A172 (cell line): ENCODE data around the gene AADACL4. TPM values are rescaled to one million over a fixed set of nuclear protein-coding genes. Genes with fewer than 3 reads are reported as not detected.
"Not testable (repeated sequence)": the region's sequence is repeated elsewhere in the genome, so short reads cannot be mapped to it uniquely, and the experiment has no call there.

Experiments used
- DNase-seq: peaks from one replicate; pipeline ENCODE4 v3.0.0-alpha.2; 2015; ENCODE audit warnings: low spot score
- total RNA-seq: library from RNA; depleted of rRNA; stranded (reverse); fragments of >200 nt; shearing (Covaris generic); gene quantifications from 2 replicates; pipeline ENCODE4 v1.2.3, GENCODE V29; 2014

AADACL4 gene
- total RNA-seq, 1 experiment from 2014 or later: not detected

DNA sequence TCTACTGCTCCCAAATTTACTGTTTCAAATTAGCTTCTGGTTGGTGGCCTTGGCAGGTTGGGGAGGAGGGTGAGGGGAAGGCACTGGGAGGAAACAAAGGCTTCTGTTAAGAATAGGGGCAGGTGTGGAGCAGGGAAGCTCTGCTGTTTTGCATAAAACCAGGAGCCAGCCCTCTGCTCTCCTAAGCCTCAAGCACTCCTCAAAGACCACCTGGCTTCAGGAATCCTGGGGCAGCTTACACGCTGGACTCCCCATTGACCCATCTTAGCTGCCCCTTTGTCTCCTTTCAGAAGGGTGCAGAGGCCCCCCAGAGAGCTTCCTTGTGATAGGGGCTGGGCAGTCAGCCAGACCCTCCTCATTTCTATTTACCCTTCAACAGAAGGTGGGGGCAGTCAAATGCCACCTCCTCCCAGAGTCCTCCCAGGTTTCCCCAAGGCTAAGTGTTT lies 14.4 kb upstream of the AADACL4 start:
- DNase-seq: no peak

DNA sequence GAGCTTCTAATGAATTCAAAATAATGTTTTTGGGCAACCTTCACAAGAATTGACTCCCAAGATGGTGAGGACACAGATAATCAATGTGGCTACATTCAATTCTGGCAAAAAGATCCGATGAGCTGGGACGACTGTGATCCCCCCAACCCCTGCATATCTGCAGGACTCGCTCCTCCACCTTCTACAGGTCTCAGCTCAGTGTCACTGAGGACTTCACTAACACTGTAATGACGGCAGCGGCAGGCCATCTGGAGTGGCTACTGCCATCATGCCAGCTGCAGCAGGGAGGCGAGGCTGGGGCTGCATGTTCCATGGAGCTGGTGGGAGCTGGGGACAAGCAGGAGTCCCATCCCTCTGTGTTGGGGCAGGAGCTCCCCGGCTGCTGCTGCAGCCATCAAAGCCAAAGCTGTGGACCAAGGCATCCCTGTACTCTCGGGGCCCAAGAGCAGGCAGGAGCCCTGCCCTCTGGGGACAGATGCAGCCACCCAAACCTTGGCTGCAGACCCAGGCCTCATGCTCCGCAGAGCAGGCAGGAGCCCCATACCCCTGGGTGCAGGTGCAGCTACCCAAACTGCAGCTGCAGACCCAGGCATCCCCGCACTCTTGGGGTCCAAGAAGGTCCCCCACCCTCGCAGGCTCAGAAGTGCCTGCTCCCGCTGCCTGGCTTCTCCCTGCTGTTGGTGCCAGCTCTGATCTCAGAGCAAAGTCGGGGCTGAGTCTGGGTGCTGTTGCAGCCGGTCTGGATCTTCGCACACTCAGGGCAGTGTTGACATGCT lies 13.7 kb upstream of the AADACL4 start:
- no peak for DNase-seq

- DNase-seq: no peak
Observed at GRCh38 chr1:12630946-12631530, 12.8 kb upstream of the AADACL4 start.

GRCh38 chr1:12631571-12631970 lies 12.3 kb upstream of the AADACL4 start:
- no peak for DNase-seq

DNA sequence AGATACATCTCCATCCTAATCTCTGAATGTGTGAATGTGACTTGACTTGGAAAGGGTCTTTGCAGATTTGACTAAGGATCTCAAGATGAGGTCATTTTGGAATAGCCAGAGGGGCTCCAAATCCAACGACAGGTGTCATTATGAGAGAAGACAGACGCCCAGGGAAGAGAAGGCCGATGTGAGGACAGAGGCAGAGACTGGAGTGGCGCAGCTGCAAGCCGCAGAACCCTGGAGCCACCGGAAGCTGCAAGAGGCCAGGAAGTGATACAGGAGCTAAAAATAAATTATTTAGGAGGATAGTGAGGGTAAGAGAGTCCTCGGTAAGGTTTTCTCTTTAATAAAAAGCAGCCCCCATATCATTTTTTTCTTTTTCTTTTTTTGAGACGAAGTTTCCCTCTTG lies 9.7 kb upstream of the AADACL4 start:
- DNase-seq: no peak

DNA sequence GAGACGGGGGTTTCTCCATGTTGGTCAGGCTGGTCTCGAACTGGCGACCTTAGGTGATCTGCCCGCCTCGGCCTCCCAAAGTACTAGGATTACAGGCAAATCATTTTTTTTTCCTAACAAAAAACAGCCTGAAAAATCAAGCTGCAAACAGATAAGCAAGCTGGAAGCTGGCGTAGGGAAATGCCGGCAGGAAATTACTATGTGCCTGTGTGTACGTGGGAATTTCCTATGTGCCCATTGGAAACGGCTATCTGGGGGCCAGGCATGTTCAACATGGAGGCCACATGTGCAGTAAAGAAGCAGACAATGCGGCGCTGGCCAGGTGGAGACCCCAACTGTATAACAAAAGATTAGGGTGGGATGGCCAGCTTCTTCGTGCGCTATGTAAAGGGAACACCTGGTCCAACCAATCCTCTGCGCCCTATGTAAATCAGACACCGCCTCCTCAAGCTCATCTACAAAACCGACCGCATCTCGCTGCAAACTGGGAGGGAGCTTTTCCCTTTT lies 9.1 kb upstream of the AADACL4 start:
- DNase-seq: no peak

DNA sequence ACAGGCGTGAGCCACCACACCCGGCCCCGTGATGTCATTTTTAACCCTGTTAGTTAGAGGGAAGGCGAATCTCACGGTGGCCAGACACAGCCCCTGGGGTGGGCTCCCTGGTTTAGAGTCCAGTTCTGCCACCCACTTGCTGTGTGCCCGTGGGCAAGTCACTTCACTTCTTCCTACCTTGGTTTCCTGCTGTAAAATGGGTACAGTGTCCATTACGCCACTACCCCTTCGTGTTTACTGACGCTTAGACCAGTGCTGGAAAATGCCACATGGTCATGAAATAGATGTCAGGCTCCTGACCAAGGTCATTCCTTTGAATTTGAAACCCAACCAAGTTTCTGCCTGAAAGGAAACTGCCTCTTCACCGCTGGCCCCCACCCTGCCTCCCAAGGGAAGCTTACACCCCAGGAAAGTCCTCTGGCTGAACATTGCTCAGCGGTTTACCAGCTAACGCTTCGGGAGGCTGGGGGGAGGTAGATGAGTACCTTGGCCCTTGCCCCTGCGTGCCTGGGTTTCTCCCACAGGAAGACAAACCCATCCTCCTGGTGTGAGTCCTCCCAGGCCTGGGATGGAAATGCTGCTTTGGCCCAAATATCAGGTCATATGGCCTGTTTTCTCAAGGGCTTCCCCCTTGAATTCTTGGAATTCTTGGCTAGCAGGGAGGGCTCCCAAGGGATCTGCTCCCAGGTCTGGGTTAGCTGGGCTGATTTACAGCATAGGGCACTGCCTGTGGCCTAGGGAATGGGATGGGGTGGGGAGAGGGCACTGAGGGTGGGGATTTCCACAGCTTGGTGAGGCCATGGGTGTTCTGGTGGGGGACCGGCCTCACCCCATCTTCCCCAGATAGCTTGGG lies 7.6 kb upstream of the AADACL4 start:
- DNase-seq: peak; percentile 70

- no peak for DNase-seq
Observed at GRCh38 chr1:12637693-12638092, 6.2 kb upstream of the AADACL4 start.

DNA sequence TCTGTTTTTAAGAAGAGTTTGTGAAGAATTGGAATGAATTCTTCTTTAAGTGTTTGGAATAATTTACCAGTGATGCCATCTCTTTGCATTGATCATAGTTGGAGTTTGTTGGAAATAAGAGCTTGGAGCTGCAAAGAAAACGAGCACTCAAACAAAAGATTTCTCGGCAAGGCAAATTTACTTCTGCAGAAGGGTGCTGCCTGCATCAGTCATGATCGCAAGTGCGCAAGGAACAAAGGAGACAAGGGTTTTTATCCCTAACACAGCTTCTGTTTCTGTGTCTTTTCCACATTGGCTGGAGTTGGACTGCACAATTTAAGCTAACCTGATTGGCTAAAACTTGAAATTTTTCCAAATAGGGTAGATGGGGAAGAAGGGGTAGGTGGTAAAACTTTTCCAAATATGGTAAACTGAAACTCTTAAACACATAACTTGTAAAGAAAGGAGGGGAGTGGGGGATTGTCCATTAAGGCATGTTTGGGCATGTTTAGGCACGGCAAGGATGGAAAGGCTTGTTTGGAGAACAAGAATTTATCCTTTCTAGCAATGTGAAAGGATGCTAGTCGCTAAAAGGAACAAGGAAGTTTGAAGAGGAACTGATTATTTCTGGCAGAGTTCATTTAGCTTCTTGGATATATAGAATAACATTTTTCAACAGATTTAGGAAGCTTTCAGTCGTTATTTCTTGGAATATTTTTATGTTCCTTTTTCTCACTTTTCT lies 3.5 kb upstream of the AADACL4 start:
- DNase-seq: no peak

DNA sequence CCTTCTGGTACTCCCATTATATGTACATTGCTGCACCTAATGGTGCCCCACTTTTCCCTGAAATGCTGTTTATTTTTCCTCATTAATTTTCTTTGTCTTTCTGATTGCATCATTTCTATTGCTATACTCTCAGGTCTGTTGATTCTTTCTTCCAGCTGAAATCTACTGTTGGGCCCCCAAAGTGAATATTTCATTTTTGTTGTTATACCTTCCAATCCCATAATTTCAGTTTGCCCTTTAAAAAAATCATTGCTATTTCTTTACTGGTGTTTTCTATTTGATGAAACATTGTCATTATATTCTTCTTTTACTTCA lies 3.0 kb upstream of the AADACL4 start:
- DNase-seq: no peak

GRCh38 chr1:12643079-12643478 lies 806 bp upstream of the AADACL4 start:
- DNase-seq: no peak

- no peak for DNase-seq
Observed at GRCh38 chr1:12644237-12644636, 352 bp downstream of the AADACL4 start.

DNA sequence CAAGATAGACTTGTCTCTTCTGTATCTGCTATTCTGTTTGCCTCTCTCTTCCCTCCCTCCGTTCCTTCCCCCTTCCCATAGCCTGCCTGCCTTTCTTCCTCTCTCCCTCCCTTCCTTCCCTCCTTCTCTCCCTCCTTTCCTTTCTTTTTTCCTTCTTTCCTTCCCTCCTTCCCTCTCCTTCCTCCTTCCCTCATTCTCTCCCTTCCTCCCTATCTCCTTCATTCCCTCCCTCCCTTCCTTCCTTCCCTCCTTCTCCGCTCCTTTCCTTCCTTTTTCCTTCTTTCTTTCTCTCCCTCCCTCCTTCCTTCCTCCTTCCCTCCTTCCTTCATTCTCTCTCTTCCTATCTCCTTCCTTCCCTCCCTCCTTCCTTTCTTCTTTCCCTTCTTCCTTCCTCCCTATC lies 944 bp downstream of the AADACL4 start:
- no peak for DNase-seq

DNA sequence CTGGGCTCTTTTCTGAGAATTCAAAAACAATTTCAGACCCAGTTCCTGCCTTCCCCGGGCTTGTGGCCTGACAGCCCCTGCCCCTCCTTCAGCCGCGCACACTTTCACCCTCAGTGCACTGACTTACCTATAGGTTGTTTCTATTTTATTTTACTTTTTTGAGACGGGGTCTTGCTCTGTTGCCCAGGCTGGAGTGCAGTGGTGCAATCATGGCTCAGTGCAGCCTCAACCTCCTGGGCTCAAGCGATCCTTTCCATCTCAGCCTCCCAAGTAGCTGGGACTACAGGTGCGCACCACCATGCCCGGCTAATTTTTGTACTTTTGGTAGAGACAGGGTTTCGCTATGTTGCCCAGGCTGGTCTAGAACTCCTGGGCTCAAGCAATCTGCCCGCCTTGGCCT lies 1.5 kb downstream of the AADACL4 start:
- not testable (repeated sequence) for DNase-seq

DNA sequence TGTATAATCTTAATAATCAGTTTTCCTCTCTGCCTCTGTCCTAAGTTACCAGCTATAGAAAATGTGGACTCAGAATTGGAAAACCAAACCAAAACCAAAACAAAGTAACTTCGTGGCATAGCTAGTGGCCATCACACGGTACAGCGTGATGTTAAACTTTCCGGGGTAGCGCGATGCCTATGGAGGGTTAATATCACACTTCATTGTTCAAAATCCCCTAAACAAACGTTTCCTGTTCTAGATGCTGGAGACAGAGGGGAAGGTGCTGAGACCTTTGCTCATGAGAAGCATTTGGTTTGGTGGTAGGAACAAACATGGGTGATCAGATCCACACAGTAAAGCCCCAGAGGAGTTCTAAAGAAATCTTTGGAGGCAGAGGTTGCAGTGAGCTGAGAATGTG lies 4.9 kb downstream of the AADACL4 start:
- DNase-seq: no peak

GRCh38 chr1:12649971-12650421 lies 6.1 kb downstream of the AADACL4 start:
- no peak for DNase-seq

DNA sequence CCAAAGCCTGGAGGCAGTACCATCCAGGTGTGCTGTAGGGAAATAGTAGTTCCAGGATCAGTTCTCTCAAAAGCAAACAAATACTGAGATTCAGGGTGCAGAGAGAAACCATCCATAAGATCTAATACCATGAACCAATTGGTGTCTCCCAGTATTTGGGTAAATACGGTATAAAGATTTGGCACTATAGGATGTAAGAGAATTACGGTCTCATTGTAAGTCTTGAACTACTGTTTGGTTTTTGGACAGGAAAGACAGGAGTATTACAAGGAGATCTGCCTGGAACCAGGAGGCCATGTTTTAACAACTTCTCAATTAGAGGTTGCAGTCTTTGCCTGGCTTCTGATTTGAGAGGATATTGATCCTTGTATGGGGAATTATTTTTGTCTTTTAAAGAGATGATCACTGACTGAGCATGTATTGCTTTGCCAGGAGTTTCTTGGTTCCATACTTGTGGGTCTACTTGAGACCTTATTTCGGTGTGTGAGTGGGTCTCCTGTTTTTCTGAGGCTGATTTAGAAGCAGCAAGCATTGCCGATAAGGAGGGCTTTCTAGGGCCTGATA lies 10.2 kb downstream of the AADACL4 start:
- DNase-seq: no peak

- DNase-seq: no peak
Observed at GRCh38 chr1:12654657-12655056, 10.8 kb downstream of the AADACL4 start.

GRCh38 chr1:12656575-12656974 lies 12.7 kb downstream of the AADACL4 start:
- DNase-seq: no peak

DNA sequence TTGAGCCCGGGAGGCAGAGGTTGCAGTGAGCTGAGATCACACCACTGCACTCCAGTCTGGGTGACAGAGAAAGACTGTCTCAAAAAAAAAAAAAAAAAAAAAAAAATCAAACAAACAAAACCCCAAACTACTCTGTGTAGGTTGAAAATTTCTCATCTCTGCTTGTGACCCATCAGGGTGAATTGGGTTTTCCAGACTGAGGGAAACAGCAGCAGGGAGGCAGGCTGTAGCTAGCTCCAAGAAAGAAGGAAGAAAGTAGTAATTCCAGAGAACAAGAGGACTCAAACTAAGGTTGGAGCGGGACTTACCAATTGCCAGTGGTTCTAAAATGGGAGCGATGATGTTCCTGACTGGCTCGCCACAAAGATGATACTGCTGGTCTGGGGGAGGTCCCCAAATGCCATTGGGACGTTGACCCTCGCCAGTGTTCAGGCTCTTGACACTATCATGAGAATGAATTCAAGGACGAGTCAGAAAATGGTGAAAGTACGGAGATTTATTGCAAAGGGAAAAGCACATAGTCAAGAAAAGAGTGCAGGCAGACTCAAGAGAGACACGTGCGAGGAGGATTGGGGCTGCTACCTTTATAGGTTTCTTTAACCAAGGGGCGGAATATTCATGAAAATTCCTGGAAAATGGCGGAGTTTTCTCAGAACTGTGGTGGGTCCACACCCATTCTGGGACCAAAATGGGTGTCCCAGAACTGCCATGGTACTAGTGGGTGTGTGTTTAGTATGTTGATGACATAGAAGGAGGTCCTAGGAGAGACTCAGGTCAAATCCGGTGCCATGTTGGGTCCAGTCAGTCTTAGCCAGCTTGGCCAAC lies 13.4 kb downstream of the AADACL4 start:
- no peak for DNase-seq
